ENCODE measurements around the gene MEMO1. TPM values are rescaled to one million over a fixed set of nuclear protein-coding genes. Genes with fewer than 3 reads are reported as not detected.

Gene MEMO1
- total RNA-seq, 2 experiments from 2014 or later: 39.6 to 39.8 TPM

DNA sequence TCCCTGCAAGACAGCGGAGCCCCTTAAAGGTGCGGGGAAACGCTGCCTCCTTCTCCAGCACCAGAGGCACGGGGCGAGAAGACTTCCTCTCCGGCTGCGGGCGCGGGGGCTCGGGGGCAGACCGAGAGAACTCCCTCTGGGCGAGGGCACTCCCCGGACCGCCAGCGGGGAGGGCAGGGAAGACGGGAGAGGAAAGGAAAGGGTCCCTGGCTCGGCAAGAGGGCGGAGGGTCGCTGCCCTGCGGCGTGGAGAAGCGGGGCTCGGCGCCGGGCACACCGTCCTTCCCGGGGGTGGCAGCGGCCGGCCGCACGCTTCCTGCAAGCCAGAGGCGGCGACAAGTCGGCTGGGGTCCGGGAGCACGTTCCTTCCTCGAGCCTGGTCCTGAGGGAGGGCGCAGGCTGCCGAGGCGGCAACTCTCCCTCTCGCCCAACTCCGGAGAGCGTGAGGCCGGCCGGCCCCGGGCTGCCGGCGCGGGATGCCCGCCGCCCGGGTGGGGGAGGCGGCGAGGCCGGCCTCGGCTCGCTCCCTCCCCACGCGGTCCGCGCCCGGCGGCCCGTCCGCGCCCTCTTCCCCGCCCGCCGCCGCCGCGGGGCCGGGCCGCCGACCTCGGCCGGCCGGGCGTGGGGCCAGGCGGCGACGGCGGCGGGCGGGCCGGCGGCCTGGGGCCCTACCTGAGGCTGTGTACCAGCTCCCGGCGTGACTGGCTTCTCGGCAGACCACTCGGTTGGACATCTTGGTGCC, 1.1 kb downstream of the MEMO1 start:
- Mint-ChIP-seq H3K27ac (peak overlapping the region; percentile 92), H3K9me3 (no peaks in the 10 kb centered on the region), H3K36me3 (ENCODE audit: low read depth) (peaks cover 22% of the 10 kb centered on the region), H3K4me1 (ENCODE audit: low read depth) (peaks cover 65% of the 10 kb centered on the region), H3K27me3 (no peaks in the 10 kb centered on the region), H3K4me3 (peak overlapping the region; percentile 97)
- no peaks in the 10 kb centered on the region for H3K36me3 ChIP-seq (ENCODE audit: insufficient read depth, low read length)
- peak overlapping the region in 1 of 2 donors; percentile 50 for H3K27ac ChIP-seq (ENCODE audit: low read depth in 1 of 2, low read length in 2 of 2)
- no peak for TF ChIP-seq CTCF (IDR thresholded peaks at IDR 0.05)
- CTCF ChIA-PET: interaction anchor here (1.3 kb wide), 1 partner anchor 54 kb away, joined by 3 read pairs; the partner anchor contains the start of gene SPAST
- POLR2A ChIA-PET: interaction anchor here (1.3 to 3.4 kb wide), 5 partner anchors 11 to 74 kb away, joined by 4 to 25 read pairs (median 9); partner anchors contain the start of genes DPY30 and SPAST
- no peaks in the 10 kb centered on the region for H3K9me3 ChIP-seq (ENCODE audit: control insufficient read depth in 1 of 2, insufficient read depth in 1 of 2, low read length in 2 of 2)
- H3K27me3 ChIP-seq (ENCODE audit: control insufficient read depth in 1 of 2, insufficient read depth in 2 of 2, low read length in 2 of 2): no peaks in the 10 kb centered on the region
- H3K4me1 ChIP-seq (ENCODE audit: insufficient read depth, low read length): peaks cover 36% of the 10 kb centered on the region
- intact Hi-C loops (cut with DNase I, micrococcal nuclease): loop anchor here (5.0 to 10.0 kb wide), 3 partner anchors 153 to 268 kb away; partner anchors contain the start of genes SLC30A6 (in 1 of the 2) and YIPF4 (in 1 of the 2)
- DNase-seq (peak; percentile 7 to 58 (median 27)), ATAC-seq (ENCODE audit: poor library complexity) (no peak)
- H3K4me3 ChIP-seq (ENCODE audit: low read length): peak overlapping the region; percentile 80

DNA sequence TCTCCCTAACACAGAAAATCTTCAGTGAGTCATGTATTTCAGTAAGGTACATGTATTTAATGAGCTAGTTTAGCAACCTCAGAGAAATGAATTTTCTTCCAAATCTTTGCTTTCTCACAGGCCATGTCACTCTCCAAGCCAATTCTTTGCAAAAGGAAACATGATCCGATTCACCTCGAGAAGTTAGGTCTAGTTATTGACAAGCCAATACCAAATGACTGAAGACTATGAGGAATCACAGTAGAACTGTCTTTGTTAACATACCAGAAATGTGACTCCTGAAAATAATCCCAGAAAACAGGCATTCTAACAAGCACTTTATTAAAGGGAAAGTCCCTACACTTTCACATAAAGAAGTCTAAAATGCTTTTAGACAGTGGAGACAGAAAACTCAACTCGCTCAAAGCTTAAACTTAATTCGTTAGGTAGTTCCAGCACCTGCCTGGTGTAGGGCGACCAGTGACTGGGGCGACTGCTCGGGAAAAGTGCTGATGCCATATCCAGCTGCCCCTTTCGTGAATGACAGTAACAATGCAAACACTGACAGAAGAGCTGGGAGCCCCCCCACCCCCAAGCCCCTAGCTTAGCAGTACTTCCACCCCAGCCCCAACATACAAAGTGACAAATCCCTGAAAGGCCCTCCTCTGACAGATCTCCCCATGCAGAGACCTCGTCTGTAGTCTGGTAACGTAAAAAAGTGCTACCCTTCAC, 1.8 kb downstream of the MEMO1 start:
- H3K27me3 ChIP-seq (ENCODE audit: control insufficient read depth in 1 of 2, insufficient read depth in 2 of 2, low read length in 2 of 2): no peaks in the 10 kb centered on the region
- ChIA-PET POLR2A (interaction anchor here (0.8 to 2.4 kb wide), 8 partner anchors 10 to 157 kb away, joined by 3 to 11 read pairs (median 4); partner anchors contain the start of genes DPY30, SLC30A6 and SPAST), CTCF (interaction anchor here (1.0 to 1.3 kb wide), 2 partner anchors 54 to 56 kb away, joined by 3 read pairs; partner anchors contain the start of gene SPAST)
- TF ChIP-seq CTCF (IDR thresholded peaks at IDR 0.05): no peak
- peak overlapping the region; percentile 92 for H3K27ac Mint-ChIP-seq
- H3K27ac ChIP-seq (ENCODE audit: low read depth in 1 of 2, low read length in 2 of 2): no peak overlapping the region
- peaks cover 20% of the 10 kb centered on the region for H3K36me3 Mint-ChIP-seq (ENCODE audit: low read depth)
- H3K4me3 Mint-ChIP-seq: peak overlapping the region; percentile 97
- H3K4me1 ChIP-seq (ENCODE audit: insufficient read depth, low read length): peaks cover 38% of the 10 kb centered on the region
- H3K27me3 Mint-ChIP-seq: no peaks in the 10 kb centered on the region
- no peaks in the 10 kb centered on the region for H3K9me3 ChIP-seq (ENCODE audit: control insufficient read depth in 1 of 2, insufficient read depth in 1 of 2, low read length in 2 of 2)
- peak overlapping the region; percentile 80 for H3K4me3 ChIP-seq (ENCODE audit: low read length)
- peaks cover 71% of the 10 kb centered on the region for H3K4me1 Mint-ChIP-seq (ENCODE audit: low read depth)
- peak in 5 of 14 experiments; percentile 4 to 57 (median 4) for DNase-seq
- H3K36me3 ChIP-seq (ENCODE audit: insufficient read depth, low read length): no peaks in the 10 kb centered on the region
- ATAC-seq (ENCODE audit: poor library complexity): no peak
- intact Hi-C loops (cut with DNase I, micrococcal nuclease): loop anchor here (5.0 to 10.0 kb wide), 2 partner anchors 153 to 156 kb away; partner anchors contain the start of gene SLC30A6 (in 1 of the 2)
- H3K9me3 Mint-ChIP-seq: no peaks in the 10 kb centered on the region

- ChIA-PET POLR2A (interaction anchor here (0.7 to 2.4 kb wide), 2 partner anchors 41 to 57 kb away, joined by 3 to 11 read pairs; partner anchors contain the start of gene SPAST), CTCF (no interaction called here)
- Mint-ChIP-seq H3K9me3 (no peaks in the 10 kb centered on the region), H3K4me1 (ENCODE audit: low read depth) (peaks cover 72% of the 10 kb centered on the region), H3K4me3 (peak overlapping the region; percentile 12), H3K27me3 (no peaks in the 10 kb centered on the region), H3K36me3 (ENCODE audit: low read depth) (peaks cover 20% of the 10 kb centered on the region), H3K27ac (no peak overlapping the region)
- Histone ChIP-seq H3K27me3 (ENCODE audit: control insufficient read depth in 1 of 2, insufficient read depth in 2 of 2, low read length in 2 of 2) (no peaks in the 10 kb centered on the region), H3K27ac (ENCODE audit: low read depth in 1 of 2, low read length in 2 of 2) (no peak overlapping the region), H3K36me3 (ENCODE audit: insufficient read depth, low read length) (no peaks in the 10 kb centered on the region), H3K4me3 (ENCODE audit: low read length) (no peak overlapping the region), H3K4me1 (ENCODE audit: insufficient read depth, low read length) (peaks cover 42% of the 10 kb centered on the region), H3K9me3 (ENCODE audit: control insufficient read depth in 1 of 2, insufficient read depth in 1 of 2, low read length in 2 of 2) (no peaks in the 10 kb centered on the region)
- intact Hi-C loops (cut with DNase I, micrococcal nuclease): loop anchor here (5.0 to 10.0 kb wide), 2 partner anchors 155 to 158 kb away; partner anchors contain the start of gene SLC30A6 (in 1 of the 2)
- DNase-seq: no peak
- TF ChIP-seq CTCF (IDR thresholded peaks at IDR 0.05): no peak
- no peak for ATAC-seq (ENCODE audit: poor library complexity)
Observed at GRCh38 chr2:32007121-32007391, 3.8 kb downstream of the MEMO1 start.
